Stimulated activated CD8-positive, alpha-beta memory T cell treated with anti-CD3 and anti-CD28 coated beads, Interleukin-15, amount 100 ng/mL, for 4 hours (primary cell): ENCODE data around the gene TOLLIP.
"Not testable (repeated sequence)": the region's sequence is repeated elsewhere in the genome, so short reads cannot be mapped to it uniquely, and the experiment has no call there.

ENCODE experiments used
- DNase-seq, 2 donors: peaks; one replicate each; pipeline ENCODE4 v3.0.0-alpha.2; 2020; ENCODE audit warnings: low read depth in 2 of 2

Gene TOLLIP

DNA sequence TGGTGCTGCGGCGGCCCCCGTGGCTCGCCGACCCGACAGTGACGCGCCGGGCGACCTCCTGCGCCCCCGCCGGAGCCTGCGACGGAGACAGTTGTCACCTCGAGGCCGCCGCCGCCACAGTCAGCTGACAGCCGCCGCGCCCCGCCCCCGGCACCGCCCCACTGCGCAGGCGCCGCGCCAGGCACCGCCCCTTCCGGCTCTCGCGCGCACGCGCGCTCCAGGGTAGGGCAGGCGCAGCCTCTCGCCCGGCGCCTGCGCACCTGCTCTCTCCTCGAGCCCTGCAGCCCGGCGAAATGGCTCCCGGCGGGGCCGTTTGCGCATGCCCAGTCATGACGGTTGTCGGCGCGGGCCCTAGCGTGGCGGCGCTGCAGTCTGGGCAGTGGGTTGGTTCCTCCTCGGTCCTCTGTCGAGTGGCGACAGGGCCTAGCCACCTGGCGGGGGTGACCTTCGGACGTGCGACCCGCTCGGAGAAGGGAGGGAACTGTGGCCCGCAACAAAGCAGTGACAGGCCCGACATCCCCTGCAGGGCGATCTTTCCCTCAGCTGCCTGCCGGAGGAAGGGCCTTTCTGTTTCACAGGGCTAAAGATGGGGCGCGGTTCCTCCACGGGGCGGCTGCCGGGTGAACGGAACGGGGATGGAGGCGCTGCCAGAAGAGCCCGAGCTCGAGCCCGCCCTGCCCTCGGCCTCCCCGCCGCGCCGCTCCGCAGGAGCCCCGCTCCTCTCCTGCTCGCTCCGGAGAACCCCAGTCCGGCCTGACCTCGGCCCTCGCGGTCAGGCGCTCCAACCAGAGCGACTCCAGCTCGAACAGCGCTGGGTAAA, at the start of gene TOLLIP:
Gene TOLLIP (minus strand): TSS at position 135 of the 820 bp plus-strand sequence. CDS start 134 bp downstream, at position 1.
- peak; percentile 93 to 97 for DNase-seq

DNA sequence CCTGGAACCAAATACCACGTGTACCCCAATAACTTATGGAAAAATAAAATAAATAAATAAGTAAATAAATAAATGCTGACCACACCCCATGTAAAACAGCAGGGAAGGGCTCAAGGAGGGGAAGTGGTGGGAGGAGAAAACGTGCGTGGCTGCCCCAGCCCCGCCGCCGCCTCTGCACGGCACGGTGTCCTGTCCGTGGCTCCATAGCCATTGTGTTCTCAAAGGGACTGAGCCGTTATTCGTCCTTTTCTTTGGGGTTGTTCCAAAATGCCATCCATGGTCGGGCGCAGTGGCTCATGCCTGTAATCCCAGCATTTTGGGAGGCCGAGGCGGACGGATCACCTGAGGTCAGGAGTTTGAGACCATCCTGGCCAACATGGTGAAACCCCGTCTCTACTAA, 49.5 kb upstream of the TOLLIP start:
- not testable (repeated sequence) for DNase-seq

DNA sequence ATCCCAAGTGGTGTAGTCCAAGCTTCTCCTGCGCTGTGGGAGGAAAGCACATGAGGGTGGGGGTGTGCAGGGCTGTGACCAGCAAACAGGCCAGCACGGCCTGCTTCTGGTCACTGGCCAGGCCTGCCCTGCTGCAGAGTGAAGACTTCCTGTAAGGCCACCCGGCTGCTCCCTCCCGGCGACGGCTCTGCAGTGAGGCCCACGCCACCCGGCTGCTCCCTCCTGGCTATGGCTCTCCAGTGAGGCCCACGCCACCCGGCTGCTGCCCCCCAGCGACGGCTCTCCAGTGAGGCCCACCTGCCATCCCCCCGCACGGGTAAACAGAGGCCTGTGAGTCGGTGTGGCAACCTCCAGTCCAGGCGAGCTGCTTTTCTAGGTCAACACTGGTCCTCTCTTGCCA, 48.9 kb upstream of the TOLLIP start:
- DNase-seq = no peak

DNA sequence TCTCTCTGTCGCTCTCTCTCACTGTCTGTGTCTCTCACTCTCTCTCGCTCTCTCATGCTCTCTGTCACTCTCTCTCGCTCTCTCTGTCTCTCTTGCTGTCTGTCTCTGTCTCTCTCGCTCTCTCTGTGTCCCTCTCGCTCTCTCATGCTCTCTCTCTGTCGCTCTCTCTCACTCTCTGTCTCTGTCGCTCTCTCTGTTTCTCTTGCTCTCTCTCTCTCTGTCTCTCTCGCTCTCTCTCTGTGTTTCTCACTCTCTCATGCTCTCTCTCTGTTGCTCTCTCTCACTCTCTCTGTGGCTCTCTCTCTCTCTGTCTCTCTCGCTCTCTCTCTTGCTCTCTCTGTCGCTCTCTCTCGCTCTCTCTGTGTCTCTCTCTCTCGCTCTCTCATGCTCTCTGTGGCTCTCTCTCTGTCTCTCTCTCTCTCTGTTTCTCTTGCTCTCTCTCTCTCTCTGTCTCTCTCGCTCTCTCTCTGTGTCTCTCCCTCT, 47.1 kb upstream of the TOLLIP start:
- DNase-seq = no peak

DNA sequence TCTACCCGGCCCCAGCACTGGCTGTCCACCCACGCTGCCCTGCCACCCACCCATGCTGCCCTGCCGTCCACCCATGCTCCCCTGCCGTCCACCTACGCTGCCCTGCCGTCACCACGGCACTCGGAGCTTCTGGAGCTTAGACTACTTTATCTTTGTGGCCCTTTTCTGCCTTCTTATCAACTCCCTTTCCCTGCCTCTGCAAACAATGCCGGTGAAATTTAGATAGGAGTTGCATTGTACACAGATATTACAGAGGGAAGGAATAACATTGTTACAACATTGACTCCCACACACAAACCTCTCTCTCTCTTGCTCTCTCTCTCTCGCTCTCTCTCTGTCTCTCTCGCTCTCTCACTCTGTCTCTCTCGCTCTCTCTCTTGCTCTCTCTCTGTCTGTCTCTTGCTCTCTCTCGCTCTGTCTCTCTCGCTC, 46.6 kb upstream of the TOLLIP start:
- DNase-seq = no peak

DNA sequence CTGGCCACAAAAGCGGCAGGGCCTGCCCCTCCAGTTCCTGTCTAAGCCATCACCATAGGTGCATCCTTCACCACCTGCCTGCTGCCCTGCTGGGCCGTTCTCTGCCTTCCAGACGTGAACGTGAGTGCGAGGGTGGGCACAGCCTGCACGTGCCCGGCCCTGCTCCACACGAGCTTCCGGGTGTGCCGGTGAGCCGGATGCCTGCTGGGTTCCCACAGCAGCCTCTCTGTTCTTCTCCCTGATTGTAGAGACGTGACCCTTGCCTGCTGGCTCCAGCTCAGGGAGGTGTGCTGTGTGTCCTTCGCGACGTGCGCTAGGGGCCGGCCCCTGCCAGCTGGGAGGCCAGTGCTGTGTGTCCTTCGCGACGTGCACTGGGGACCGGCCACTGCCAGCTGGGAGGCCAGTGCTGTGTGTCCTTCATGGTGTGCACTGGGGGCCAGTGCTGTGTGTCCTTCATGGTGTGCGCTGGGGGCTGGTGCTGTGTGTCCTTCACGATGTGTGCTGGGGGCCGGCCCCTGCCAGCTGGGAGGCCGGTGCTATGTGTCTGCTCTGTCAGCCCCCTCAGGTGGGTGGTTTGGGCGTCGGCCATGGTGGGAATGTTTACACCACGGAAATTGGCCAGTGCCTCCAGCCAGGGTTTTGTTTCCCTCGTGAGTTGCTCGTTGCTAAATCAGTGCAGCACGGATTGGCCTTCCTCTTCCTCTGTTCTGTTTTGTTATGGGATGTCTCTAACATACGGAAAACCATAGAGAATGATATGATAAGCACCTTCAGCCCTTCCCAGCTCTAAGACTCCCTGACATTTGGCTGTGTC, 44.9 kb upstream of the TOLLIP start:
- no peak for DNase-seq

DNA sequence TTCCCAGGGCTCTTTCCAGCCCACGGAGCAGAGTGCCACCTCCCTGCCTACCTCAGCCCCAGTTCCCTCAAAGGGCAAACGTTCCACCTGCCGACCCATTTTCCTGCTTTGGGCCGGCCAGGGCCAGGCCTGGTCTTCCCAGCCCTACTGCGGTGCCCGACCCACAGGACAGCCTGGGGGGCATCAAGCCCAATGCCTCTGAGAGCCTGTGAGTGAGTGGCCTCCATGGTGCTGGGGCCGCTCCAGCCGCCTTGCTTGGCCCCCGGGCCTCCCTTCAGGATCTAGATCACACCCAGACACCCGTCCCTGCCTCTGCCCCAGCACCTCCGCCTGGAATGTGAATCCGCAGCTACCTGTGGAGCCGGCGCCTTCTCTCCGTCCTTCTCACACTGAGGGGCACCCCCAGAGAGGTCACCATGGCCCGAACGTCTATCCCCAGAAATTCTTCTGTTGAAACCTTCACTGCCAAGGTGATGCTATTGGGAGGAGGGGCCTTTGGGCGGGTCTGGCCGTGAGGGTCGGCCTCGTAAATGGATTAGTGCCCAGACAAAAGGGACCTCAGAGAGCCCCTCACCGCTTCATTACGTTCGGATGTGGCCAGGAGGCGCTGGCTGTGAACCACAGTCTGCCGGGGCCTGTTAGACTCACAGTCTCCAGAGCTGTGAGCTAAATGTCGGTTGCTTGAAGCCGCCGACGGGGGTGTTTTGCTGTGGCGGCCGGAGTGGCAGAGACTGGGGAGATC, 44.1 kb upstream of the TOLLIP start:
- DNase-seq = no peak

DNA sequence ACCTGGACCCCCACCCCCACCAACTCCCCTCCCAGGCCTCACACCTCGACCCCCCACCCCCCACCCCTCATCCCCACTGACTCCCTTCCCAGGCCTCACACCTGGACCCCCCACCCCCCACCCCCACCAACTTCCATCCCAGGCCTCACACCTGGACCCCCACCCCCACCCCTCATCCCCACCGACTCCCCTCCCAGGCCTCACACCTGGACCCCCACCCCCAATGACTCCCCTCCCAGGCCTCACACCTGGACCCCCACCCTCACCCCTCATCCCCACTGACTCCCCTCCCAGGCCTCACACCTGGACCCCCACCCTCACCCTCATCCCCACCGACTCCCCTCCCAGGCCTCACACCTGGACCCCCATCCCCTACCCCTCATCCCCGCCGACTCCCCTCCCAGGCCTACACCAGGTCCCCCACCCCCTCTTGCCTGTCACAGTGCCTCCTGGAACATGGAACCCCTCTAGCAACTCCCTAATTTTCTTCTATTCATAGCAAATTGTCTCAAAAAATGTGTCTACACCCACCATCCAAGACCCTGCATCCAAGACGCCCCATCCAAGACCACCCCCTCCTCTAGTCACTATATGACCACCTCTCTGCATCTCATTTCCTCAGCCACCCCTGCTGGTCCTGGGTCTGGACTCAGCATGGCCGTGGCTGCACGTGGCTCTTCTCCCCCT, 43.4 kb upstream of the TOLLIP start:
- DNase-seq = no peak

DNA sequence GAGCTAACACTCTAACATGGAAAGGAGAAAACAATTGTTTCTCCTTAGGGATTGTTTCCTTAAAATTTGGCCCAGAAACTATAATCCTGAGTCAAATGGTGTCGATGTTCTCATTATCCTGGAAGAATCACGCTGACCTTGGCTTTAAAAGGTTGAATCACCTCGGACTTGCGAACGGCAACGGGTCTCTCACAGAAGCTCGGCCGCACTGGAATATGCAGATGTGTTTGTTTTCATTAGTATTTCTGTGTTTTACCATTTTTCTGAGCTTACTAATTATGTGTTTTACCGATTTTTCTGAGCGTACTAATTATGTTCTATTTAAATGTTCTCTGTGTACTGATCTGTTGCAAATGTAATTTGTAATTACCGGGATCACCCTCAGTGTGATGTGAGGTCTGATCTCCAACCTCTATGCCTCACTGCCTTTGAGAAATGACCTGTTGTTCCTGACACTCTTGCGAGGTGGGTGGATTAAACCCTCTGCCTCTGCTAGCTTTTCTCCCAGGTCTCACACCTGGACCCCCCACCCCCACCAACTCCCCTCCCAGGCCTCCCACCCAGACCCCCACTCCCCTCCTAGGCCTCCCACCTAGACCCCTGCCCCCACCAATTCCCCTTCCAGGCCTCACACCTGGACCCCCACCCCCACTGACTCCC, 42.0 kb upstream of the TOLLIP start:
- no peak for DNase-seq

DNA sequence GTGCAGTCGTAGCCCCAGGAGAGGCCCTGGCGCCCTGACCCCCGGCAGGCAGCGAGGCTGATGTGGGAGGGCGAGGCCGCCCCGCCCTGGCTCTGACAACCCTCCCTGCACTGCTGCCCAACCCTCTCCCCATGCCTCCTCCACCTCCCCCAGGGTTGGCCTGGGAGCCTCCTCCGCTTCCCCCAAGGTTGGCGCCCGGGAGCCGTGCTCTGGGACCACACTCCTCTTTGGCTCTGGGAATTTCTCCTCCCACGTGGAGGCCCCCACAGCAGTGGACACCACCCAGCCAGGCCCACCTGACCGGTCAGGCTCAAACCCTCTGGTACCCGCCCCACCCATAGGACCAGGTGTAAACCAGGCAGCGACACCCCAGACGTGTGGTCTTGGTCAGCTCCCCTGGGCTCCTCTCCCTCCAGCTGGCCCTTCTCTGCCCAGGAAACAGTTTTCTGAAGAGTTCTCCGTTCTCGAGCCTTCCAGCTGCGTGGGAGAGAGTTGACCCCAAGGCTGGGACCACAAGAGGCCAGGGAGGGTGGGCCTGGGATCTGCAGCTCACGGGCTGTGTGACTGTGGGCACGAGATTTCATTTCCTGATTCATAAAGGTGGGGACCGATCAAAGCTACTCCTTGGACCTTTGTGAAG, 40.8 kb upstream of the TOLLIP start:
- DNase-seq = no peak

DNA sequence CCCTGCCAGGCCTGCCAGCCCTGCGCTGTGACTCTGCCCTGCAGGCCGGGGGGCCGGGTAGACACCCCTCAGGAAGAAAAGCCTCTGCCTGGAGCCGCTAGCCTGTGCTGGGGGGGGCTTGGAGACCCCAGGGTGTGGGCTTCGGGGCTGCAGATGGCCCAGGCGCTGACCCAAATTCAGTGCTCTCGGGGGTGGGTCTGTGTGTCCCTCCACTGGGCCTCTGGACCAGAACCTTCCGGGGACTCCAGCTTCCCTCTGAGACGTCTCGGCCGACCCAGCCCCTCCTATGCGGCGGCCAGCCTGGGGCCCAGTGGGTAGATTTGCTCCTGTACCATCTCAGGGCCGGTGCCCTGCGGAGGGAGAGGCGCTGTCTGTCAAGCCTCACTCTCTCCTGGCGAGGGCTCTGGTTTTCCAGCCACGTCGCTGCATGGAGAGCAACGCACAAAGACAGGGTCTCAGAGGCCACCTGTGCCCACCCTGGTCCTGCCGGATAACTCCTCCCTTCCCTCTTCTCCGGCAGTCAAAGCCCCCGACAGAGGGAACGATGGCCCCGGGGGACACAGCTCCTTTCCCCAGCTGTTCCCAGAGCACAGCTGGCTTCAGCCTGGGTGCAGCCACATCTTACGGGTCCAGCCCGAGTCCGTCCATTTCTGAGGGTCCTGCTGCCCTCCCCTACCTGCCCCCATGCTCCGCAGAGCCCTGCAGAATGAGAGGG, 40.1 kb upstream of the TOLLIP start:
- no peak for DNase-seq

DNA sequence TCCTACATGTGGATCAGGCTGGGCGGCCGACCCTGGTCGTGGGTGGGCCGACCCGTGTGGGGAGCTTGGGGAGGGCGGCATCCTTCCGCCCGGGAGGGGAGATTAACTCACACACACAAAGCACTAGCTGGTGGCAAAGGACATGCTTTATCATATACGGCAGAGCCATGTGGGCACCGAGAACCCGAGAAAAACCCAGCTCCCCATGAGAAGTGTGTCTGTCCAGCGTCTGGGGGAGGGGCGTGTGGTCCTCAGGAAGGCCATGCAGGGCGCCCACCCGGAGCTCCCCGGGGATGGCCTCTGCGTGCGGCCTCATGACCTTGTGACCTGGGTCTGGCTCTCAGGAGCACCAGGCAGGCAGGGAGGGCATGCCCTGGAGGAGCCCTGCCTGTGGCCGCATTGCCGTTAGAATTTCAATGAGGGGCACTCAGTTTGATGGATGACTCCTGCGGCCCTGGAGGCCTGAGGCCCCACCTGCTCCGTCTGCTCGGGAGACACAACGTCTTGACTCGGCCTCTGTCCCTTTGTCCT, 39.4 kb upstream of the TOLLIP start:
- DNase-seq = no peak

DNA sequence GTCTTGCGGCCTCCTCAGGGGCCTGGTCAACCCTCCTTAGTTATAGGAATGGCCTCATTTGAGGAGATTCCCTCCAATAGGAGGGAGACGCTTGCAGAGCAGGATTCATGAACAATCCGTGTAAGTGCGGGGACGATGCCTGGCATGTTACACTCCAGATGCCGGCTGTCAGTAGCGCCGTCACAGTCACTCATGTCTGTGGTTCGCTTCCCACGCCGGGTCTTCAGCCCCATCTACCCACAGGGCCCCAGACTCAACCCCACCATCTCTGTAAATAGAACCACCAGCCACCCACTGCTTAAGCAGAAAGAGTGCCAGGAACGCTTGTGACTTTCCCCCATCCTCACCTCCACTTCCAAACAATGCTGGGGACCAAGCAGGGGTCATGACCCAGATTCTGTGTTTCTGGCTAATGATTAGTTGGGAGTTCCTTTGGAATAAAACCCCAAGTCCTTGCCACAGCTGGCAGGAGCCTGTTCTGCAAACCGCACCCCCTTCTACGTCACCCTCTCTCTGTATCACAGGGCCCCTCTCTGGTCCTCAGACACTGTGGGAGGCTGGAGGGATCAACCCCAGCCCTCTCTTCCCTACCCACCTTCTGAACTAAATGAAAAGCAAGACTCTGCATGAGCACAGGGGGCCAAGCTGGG, 38.8 kb upstream of the TOLLIP start:
- DNase-seq = no peak

DNA sequence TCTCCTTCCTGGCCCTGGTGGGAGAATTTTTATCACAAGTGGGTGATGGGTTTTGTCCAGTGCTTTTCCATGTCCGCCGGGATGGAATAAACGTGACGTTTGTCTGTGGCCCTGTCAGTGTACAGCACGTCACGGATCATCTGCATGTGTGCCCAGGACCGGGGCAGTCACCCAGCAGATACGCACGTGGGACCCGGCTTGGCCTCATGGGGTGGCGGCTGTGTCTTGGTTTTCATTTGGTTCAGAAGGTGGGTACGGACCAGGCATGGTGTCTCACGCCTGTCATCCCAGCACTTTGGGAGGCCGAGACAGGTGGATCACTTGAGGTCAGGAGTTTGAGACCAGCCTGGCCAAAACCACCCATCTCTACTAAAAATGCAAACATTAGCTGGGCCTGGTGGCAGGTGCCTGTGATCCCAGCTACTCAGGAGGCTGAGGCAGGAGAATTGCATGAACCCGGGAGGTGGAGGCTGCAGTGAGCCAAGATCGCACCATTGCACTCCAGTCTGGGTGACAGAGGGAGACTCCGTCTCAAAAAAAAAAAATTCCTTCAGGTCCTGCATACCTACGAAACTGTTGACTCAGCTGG, 38.1 kb upstream of the TOLLIP start:
- DNase-seq = not testable (repeated sequence)

DNA sequence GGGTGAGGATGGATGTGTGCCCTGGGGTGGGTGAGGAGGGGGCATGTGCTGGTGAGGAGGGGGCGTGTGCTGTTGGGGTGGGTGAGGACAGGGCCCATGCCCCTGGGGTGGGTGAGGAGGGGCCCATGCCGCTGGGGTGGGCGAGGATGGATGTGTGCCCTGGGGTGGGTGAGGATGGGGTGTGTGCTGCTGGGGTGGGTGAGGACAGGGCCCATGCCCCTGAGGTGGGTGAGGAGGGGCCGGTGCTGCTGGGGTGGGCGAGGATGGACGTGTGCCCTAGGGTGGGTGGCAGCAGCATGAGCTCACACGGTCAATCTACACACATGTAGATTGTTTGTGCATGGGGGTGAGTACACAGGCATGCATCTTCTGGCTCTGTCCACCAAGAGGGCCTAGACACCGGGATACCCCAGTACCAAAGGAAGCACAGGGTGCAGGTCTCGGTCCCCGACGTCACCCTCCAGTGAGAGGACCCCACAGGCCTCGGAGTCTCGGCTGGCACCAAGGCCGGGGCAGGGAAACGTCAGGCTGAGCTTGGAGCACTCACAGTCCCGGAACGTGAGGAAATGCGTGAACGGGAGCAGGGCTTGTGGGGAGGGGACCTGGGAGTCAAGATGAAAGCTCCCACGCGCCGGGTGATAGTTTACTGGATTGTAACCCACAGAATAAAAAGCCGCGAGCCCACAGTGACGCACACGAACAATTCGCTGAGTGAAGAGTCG, 37.4 kb upstream of the TOLLIP start:
- DNase-seq = no peak

DNA sequence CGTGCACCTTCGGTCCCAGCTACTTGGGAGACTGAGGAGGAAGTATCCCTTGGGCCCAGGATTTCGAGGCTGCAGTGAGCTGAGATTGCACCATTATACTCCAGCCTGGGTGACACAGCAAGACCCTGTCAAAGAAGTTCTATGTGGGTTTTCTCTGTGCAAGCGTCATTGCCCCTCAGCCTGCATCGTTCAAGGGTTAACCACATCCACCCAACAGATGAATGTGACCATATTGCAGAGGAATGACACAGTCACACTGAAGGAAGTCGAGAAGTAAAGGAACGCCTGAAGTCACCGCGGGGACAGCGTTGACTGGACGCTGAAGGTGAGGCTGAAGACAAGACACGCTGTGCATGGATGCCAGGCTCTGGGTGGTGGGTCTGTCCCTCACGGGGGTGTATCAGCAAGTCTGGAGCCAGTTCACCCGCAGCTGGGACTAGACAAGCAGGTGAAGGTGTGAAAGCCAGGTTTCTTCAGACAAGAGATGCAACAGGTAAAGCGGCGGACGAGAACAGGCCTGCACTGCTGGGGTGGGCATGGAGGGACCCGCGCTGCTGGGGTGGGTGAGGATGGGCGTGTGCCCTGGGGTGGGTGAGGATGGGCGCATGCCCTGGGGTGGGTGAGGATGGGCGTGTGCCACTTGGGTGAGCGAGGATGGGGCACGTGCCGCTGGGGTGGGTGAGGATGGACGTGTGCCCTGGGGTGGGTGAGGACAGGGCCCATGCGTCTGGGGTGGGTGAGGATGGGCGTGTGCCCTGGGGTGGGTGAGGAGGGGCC, 36.5 kb upstream of the TOLLIP start:
- DNase-seq = no peak

DNA sequence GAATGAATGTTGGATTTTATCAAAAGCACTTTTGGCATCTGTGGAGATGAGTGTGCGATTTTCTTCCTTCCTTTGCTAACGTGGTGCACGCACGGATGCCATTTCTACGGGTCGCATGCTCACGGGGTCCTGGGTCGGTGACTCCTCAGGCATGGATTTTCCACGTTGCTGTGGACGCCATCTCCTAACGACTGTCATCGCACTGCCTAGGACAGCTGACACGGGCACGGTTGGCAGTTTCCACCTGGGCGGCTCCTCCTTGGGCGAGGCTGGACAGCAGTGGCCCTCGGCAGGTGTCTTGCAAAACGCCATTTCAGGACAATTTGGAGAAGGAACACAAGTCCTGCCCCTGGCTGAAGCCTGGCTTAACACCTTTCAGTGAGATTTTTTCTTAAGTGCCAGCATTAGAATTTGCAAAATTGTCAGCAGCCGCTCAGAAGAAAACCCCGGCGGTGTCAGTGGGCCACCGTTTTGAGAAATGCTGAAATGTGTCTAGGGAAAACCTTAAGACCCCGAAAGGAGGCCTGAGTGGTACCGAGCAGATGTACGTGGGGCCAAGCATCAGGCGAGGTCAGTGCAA, 34.7 kb upstream of the TOLLIP start:
- DNase-seq = no peak
